GM18526 (cell line): Measurements from ENCODE around the gene PEX11G.

Experiments
- POLR2A ChIP-seq: IDR thresholded peaks from 3 replicates; pipeline ENCODE4 v1.6.1; 2011; ENCODE audit not compliant: insufficient read length; ENCODE audit errors: extremely low read depth

Gene PEX11G

GRCh38 chr19:7524992-7525739 lies 36.3 kb upstream of the PEX11G start:
- no peak for TF ChIP-seq POLR2A

GRCh38 chr19:7524523-7524922 lies 35.7 kb upstream of the PEX11G start:
- no peak for TF ChIP-seq POLR2A

- TF ChIP-seq POLR2A: no peak
Observed at GRCh38 chr19:7522923-7523667, 34.3 kb upstream of the PEX11G start.

GRCh38 chr19:7522072-7522922 lies 33.5 kb upstream of the PEX11G start, which contains the start of gene MCOLN1:
Gene MCOLN1 (plus strand): TSS chr19:7522624. CDS start chr19:7522751, 127 bp downstream.
- peak; percentile 68 for TF ChIP-seq POLR2A

- no peak for TF ChIP-seq POLR2A
Observed at GRCh38 chr19:7521551-7522071, 32.8 kb upstream of the PEX11G start.

DNA sequence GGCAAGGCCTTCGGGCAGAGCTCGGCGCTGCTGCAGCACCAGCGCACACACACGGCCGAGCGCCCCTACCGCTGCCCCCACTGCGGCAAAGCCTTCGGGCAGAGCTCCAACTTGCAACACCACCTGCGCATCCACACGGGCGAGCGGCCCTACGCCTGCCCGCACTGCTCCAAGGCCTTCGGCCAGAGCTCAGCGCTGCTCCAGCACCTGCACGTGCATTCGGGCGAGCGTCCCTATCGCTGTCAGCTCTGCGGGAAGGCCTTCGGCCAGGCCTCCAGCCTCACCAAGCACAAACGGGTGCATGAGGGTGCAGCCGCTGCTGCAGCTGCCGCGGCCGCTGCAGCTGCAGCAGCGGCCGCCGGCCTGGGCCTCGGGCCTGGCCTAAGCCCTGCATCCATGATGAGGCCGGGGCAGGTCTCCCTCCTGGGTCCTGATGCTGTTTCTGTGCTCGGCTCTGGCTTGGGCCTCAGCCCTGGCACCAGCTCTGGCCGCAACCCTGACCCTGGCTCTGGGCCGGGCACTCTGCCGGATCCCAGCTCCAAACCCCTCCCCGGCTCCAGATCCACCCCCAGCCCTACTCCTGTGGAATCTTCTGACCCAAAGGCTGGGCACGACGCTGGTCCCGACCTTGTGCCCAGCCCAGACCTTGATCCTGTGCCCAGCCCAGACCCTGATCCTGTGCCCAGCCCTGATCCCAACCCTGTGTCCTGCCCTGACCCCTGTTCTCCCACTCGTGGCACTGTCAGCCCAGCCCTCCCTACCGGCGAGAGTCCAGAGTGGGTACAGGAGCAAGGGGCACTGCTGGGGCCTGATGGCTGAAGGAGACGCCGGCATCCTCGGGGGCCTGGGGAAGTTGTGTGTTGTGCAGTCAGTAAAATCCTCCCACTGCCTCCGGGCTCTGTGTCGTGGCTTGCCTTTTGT lies 31.6 kb upstream of the PEX11G start:
- no peak for TF ChIP-seq POLR2A

- TF ChIP-seq POLR2A: no peak
Observed at GRCh38 chr19:7519361-7520130, 30.7 kb upstream of the PEX11G start.

- no peak for TF ChIP-seq POLR2A
Observed at GRCh38 chr19:7516878-7517277, 28.0 kb upstream of the PEX11G start.

DNA sequence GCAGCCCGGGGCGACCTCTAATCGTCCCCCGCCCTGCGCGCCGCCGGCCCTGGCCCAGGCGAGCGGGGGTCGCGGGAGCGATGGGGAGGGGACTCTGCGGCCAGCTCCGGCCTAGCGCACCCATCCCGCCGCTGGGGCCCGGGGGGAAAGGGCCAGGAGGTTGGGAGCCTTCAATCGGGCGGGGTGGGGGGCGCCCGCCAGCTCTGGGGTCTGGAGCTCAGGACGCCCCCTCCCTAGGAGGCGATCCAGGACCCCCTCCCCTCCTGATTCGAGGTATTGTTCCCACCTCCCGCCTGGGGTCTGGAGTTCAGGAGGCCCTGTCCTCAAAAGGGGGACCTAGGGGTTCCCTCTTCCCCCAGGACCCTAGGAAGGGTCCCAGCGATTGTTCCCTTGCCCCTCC lies 27.5 kb upstream of the PEX11G start:
- TF ChIP-seq POLR2A: no peak

DNA sequence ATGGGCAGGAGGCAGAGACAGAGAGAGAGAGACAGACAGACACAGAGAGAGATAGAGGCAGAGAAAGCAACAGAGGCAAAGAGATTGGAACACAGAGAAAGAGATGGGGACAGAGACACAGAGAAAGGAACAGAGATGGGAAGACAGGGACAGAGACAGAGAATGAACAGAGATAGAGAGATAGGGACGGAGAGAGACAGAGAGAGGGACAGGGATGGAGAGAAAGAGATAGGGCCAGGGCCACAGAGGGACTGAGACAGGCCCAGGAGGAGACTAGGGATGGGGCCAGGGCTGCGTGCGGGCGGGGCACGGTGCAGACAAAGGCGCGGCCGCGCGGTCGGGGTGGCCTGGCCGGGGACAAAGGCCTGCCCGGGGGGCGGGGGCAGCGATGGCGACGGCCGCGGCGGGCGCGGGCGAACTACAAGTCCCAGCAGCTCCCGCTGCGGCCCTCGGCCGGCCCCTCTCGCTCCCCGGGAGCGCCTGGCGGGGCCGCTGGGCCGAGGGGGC lies 26.9 kb upstream of the PEX11G start, which contains the start of gene ZNF358:
TSS of gene ZNF358 (plus strand) at position 459 of the 507 bp plus-strand sequence. CDS start 3,140 bp downstream, outside the sequence.
- no peak for TF ChIP-seq POLR2A

GRCh38 chr19:7515110-7515644 lies 26.3 kb upstream of the PEX11G start:
- TF ChIP-seq POLR2A: no peak

- TF ChIP-seq POLR2A: no peak
Observed at GRCh38 chr19:7513809-7514642, 25.2 kb upstream of the PEX11G start.
